Endothelial cell of umbilical vein (primary cell): Measurements from ENCODE around the gene HOXA9.

Experiments used
- CTCF ChIP-seq, 2 donors: IDR thresholded peaks; 1 replicate in 1 of 2; 2 replicates in 1 of 2; pipeline ENCODE4 v1.5.1; 2011; ENCODE audit warnings: low read length in 2 of 2, mild to moderate bottlenecking in 2 of 2, moderate library complexity in 2 of 2, control low read depth in 1 of 2, inconsistent platforms in 1 of 2, low read depth in 1 of 2; ENCODE audit not compliant: insufficient read depth in 1 of 2; ENCODE audit errors: extremely low read depth in 1 of 2
- EZH2 ChIP-seq: IDR thresholded peaks from 2 replicates; pipeline ENCODE4 v1.6.1; 2012; ENCODE audit warnings: borderline replicate concordance, low read depth, mild to moderate bottlenecking, moderate library complexity, low read length, inconsistent platforms; ENCODE audit not compliant: severe bottlenecking
- FOS ChIP-seq: IDR thresholded peaks from 2 replicates; pipeline ENCODE4 v1.6.1; 2011; ENCODE audit warnings: mild to moderate bottlenecking, low read length, moderate library complexity, borderline replicate concordance; ENCODE audit not compliant: insufficient read depth
- GATA2 ChIP-seq: IDR thresholded peaks from 2 replicates; pipeline ENCODE4 v1.7.0; 2011; ENCODE audit warnings: low read depth, mild to moderate bottlenecking, moderate library complexity, mixed read lengths, low read length; ENCODE audit not compliant: insufficient read length, insufficient read depth
- JUN ChIP-seq: IDR thresholded peaks from 2 replicates; pipeline ENCODE4 v1.6.1; 2011; ENCODE audit warnings: borderline replicate concordance, low read depth; ENCODE audit not compliant: insufficient read length, insufficient read depth
- MAX ChIP-seq: IDR thresholded peaks from 2 replicates; pipeline ENCODE4 v1.6.1; 2011; ENCODE audit not compliant: insufficient read depth, insufficient read length
- MYC ChIP-seq: IDR thresholded peaks from one replicate; pipeline ENCODE4 v1.6.1; 2011; ENCODE audit warnings: mild to moderate bottlenecking, low read depth, low read length
- POLR2A ChIP-seq: IDR thresholded peaks from 2 replicates; pipeline ENCODE4 v1.6.1; 2012; ENCODE audit warnings: low read depth, mild to moderate bottlenecking, control low read depth, low read length
- POLR2AphosphoS5 ChIP-seq: IDR thresholded peaks from 2 replicates; pipeline ENCODE4 v1.6.1; 2012; ENCODE audit warnings: low read depth, mild to moderate bottlenecking, control low read depth, low read length, moderate library complexity; ENCODE audit not compliant: insufficient read depth

GRCh38 chr7:27156916-27157701, 8.2 kb downstream of the HOXA9 start:
- TF ChIP-seq CTCF (IDR thresholded peaks at IDR 0.05; ENCODE audit: extremely low read depth in 1 of 2, insufficient read depth in 1 of 2, low read depth in 1 of 2, low read length in 2 of 2) (no peak), EZH2 (no peak), POLR2AphosphoS5 (no peak), MAX (no peak), POLR2A (no peak), JUN (no peak), MYC (no peak), GATA2 (no peak), FOS (no peak)
